Astrocyte (in vitro differentiated cells and primary cell): ENCODE data around the gene IFIH1.

ENCODE experiments used
- CTCF ChIP-seq: IDR thresholded peaks from 2 replicates; pipeline ENCODE4 v1.5.1; 2011; ENCODE audit warnings: low read depth, mild to moderate bottlenecking, inconsistent platforms, low read length, moderate library complexity; ENCODE audit not compliant: insufficient read depth
- EZH2 ChIP-seq: IDR thresholded peaks from 2 replicates; pipeline ENCODE4 v1.6.1; 2012; ENCODE audit warnings: mild to moderate bottlenecking, low read length, inconsistent platforms; ENCODE audit not compliant: insufficient read depth

- TF ChIP-seq CTCF: no peak
- no peak for TF ChIP-seq EZH2
Measured at GRCh38 chr2:162267996-162268395, 50.5 kb downstream of the IFIH1 start.
